Caco-2 (cell line): ENCODE results near the gene PDE4D. TPM values are rescaled to one million over a fixed set of nuclear protein-coding genes. Genes with fewer than 3 reads are reported as not detected.

Source experiments
- BruUV-seq: library from RNA; stranded (reverse); fragments of 400-500 nt; replicated peaks from 2 replicates; lab custom pipeline; 2021; lab: Mats Ljungman, UMichigan
- CTCF ChIA-PET: fragments of 300-600 bp; sonication (Branson Sonifier 250); formaldehyde crosslinking; loops from one replicate; lab custom pipeline; 2022; ENCODE audit warnings: antibody characterized with exemption; lab: Charles Lee
- POLR2A ChIA-PET: fragments of 300-600 bp; sonication (Branson Sonifier 250); formaldehyde crosslinking; loops from one replicate; lab custom pipeline; 2022; ENCODE audit warnings: antibody characterized with exemption; lab: Charles Lee
- DNase-seq, 2 experiments: peaks; one replicate each; pipeline versions ENCODE4 v3.0.0 to v3.0.0-alpha.2; 2020 to 2022
- H3K27me3 ChIP-seq: replicated peaks from 2 replicates; pipeline ENCODE4 v1.6.0; 2011; ENCODE audit warnings: low read length; ENCODE audit not compliant: control insufficient read depth, insufficient read depth
- H3K36me3 ChIP-seq: 2 replicates; pipeline ENCODE4 v1.5.1; 2011; ENCODE audit warnings: low read length; ENCODE audit not compliant: control insufficient read depth, insufficient read depth
- H3K4me1 ChIP-seq: fragments of 250-450 bp; sonication (Bioruptor Pico); 2 replicates; pipeline ENCODE4 v1.5.1; 2020; ENCODE audit warnings: mild to moderate bottlenecking
- H3K4me3 ChIP-seq: 2 replicates; pipeline ENCODE4 v1.5.1; 2011; ENCODE audit warnings: low read depth, mild to moderate bottlenecking, control low read depth, low read length
- H3K9me3 ChIP-seq: fragments of 250-450 bp; sonication (Bioruptor Pico); 2 replicates; pipeline ENCODE4 v1.5.1; 2020; ENCODE audit warnings: mild to moderate bottlenecking, moderate library complexity
- H3K27ac Mint-ChIP-seq: one replicate; pipeline ENCODE4 v1.8.0; 2022; ENCODE audit warnings: mixed read lengths; ENCODE audit not compliant: unreplicated experiment
- H3K27me3 Mint-ChIP-seq: one replicate; pipeline ENCODE4 v1.8.0; 2022; ENCODE audit warnings: mixed read lengths; ENCODE audit not compliant: insufficient read depth, unreplicated experiment
- H3K36me3 Mint-ChIP-seq: one replicate; pipeline ENCODE4 v1.8.0; 2022; ENCODE audit warnings: mild to moderate bottlenecking, mixed read lengths; ENCODE audit not compliant: insufficient read depth, unreplicated experiment
- H3K4me1 Mint-ChIP-seq: one replicate; pipeline ENCODE4 v1.8.0; 2022; ENCODE audit warnings: low read depth, mixed read lengths; ENCODE audit not compliant: unreplicated experiment
- H3K4me3 Mint-ChIP-seq: one replicate; pipeline ENCODE4 v1.8.0; 2022; ENCODE audit warnings: mild to moderate bottlenecking, moderate library complexity, mixed read lengths; ENCODE audit not compliant: unreplicated experiment
- H3K9me3 Mint-ChIP-seq: one replicate; pipeline ENCODE4 v1.8.0; 2022; ENCODE audit warnings: mixed read lengths; ENCODE audit not compliant: unreplicated experiment
- CTCF ChIP-seq, 2 experiments: fragments of 200-600 bp in 1 of 2; IDR thresholded peaks; 1 replicate in 1 of 2; 2 replicates in 1 of 2; pipeline versions ENCODE4 v1.5.1 to v1.8.0; 2011 to 2022; ENCODE audit warnings: antibody characterized with exemption in 1 of 2, control low read depth in 1 of 2, inconsistent platforms in 1 of 2, low read depth in 1 of 2, low read length in 1 of 2, mild to moderate bottlenecking in 1 of 2, moderate library complexity in 1 of 2; ENCODE audit not compliant: insufficient read depth in 1 of 2, severe bottlenecking in 1 of 2, unreplicated experiment in 1 of 2
- intact Hi-C: fragments of 100-400 bp; cut with micrococcal nuclease; formaldehyde crosslinking; loops from one replicate; pipeline ENCODE4 v1.10.0; 2022; ENCODE audit not compliant: unreplicated experiment
- total RNA-seq: library from RNA; stranded (reverse); gene quantifications from 2 replicates; pipeline ENCODE4 v1.2.3, GENCODE V29; 2022

PDE4D gene
- total RNA-seq, 1 experiment from 2014 or later = 89.8 TPM

GRCh38 chr5:59260973-59261372 is 632.6 kb downstream of the PDE4D start:
- no peaks in the 10 kb centered on the region for H3K9me3 Mint-ChIP-seq
- H3K4me1 Mint-ChIP-seq = peaks cover 43% of the 10 kb centered on the region
- H3K4me3 Mint-ChIP-seq = no peak overlapping the region
- no peaks in the 10 kb centered on the region for H3K27me3 Mint-ChIP-seq
- CTCF ChIA-PET = no interaction called here
- H3K36me3 Mint-ChIP-seq = no peaks in the 10 kb centered on the region
- POLR2A ChIA-PET = no interaction called here
- no peak overlapping the region for H3K27ac Mint-ChIP-seq
- Histone ChIP-seq H3K36me3 (no peaks in the 10 kb centered on the region), H3K4me1 (peaks cover 49% of the 10 kb centered on the region), H3K4me3 (no peak overlapping the region), H3K27me3 (no peaks in the 10 kb centered on the region), H3K9me3 (no peaks in the 10 kb centered on the region)
- TF ChIP-seq CTCF (IDR thresholded peaks at IDR 0.05; ENCODE audit: insufficient read depth in 1 of 2, low read depth in 1 of 2, low read length in 1 of 2, severe bottlenecking in 1 of 2, unreplicated experiment in 1 of 2) = no peak
- no peak for DNase-seq
- no TSS peak for BruUV-seq
- intact Hi-C loops = no loop called here

GRCh38 chr5:59260200-59260599 is 633.3 kb downstream of the PDE4D start:
- Mint-ChIP-seq H3K9me3 (no peaks in the 10 kb centered on the region), H3K27ac (no peak overlapping the region), H3K4me3 (no peak overlapping the region), H3K27me3 (no peaks in the 10 kb centered on the region), H3K36me3 (no peaks in the 10 kb centered on the region), H3K4me1 (peaks cover 40% of the 10 kb centered on the region)
- no peaks in the 10 kb centered on the region for H3K9me3 ChIP-seq
- CTCF ChIA-PET = no interaction called here
- peaks cover 41% of the 10 kb centered on the region for H3K4me1 ChIP-seq
- POLR2A ChIA-PET = no interaction called here
- H3K27me3 ChIP-seq = no peaks in the 10 kb centered on the region
- no peaks in the 10 kb centered on the region for H3K36me3 ChIP-seq
- no TSS peak for BruUV-seq
- no peak for TF ChIP-seq CTCF (IDR thresholded peaks at IDR 0.05; ENCODE audit: insufficient read depth in 1 of 2, low read depth in 1 of 2, low read length in 1 of 2, severe bottlenecking in 1 of 2, unreplicated experiment in 1 of 2)
- no peak for DNase-seq
- H3K4me3 ChIP-seq = no peak overlapping the region
- intact Hi-C loops = no loop called here

- H3K9me3 Mint-ChIP-seq = no peaks in the 10 kb centered on the region
- no peak overlapping the region for H3K4me3 Mint-ChIP-seq
- no peaks in the 10 kb centered on the region for H3K9me3 ChIP-seq
- intact Hi-C loops = no loop called here
- no peak for TF ChIP-seq CTCF (IDR thresholded peaks at IDR 0.05; ENCODE audit: insufficient read depth in 1 of 2, low read depth in 1 of 2, low read length in 1 of 2, severe bottlenecking in 1 of 2, unreplicated experiment in 1 of 2)
- peak overlapping the region; percentile 55 for H3K27ac Mint-ChIP-seq
- H3K27me3 ChIP-seq = no peaks in the 10 kb centered on the region
- H3K36me3 Mint-ChIP-seq = no peaks in the 10 kb centered on the region
- no peaks in the 10 kb centered on the region for H3K27me3 Mint-ChIP-seq
- H3K4me1 ChIP-seq = peaks cover 33% of the 10 kb centered on the region
- peaks cover 32% of the 10 kb centered on the region for H3K4me1 Mint-ChIP-seq
- BruUV-seq = no TSS peak
- POLR2A ChIA-PET = no interaction called here
- CTCF ChIA-PET = no interaction called here
- DNase-seq = no peak
- no peak overlapping the region for H3K4me3 ChIP-seq
- H3K36me3 ChIP-seq = no peaks in the 10 kb centered on the region
These were observed 634.3 kb downstream of the PDE4D start for GRCh38 chr5:59259237-59259636.
